ENCODE measurements around the gene SNTG2. TPM values are rescaled to one million over a fixed set of nuclear protein-coding genes. Genes with fewer than 3 reads are reported as not detected.

SNTG2 gene
- total RNA-seq, 1 donor from 2014 or later, result not detected

DNA sequence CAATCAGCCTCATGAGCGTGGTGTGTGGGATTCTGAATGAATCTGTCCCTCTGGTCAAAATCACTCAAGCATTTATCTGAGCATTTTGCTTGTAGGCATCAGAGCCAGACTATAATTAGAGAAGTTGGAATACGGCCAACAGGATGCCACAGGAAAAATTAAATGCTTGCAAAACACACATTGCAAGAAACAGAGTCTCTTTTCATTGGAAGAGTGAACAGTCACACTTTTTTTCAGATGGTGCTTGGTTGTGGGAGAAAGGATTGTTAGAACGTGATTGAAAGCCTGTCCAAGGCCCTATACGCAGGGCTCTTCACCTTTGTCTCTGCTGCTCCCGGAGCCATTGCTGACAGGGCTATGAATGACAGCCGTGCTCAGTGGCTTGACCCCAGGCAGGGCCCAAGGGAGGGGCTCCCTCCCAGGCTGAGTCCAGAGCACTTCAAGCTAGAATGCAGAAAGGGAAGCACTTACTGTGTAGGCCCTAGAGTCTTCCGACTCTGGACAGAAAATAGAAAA lies 59.8 kb downstream of the SNTG2 start:
- no peak for TF ChIP-seq CTCF (conservative IDR thresholded peaks at IDR 0.05; ENCODE audit: low read depth, low read length)
- DNase-seq (ENCODE audit: low read depth), result peak; percentile 12
- no peak overlapping the region for H3K4me3 ChIP-seq (ENCODE audit: low read depth, low read length)

GRCh38 chr2:1011006-1011405 lies 60.4 kb downstream of the SNTG2 start:
- no peak for TF ChIP-seq CTCF (conservative IDR thresholded peaks at IDR 0.05; ENCODE audit: low read depth, low read length)
- H3K4me3 ChIP-seq (ENCODE audit: low read depth, low read length), result no peak overlapping the region
- no peak for DNase-seq (ENCODE audit: low read depth)

GRCh38 chr2:1011985-1012384 lies 61.3 kb downstream of the SNTG2 start:
- no peak for TF ChIP-seq CTCF (conservative IDR thresholded peaks at IDR 0.05; ENCODE audit: low read depth, low read length)
- no peak for DNase-seq (ENCODE audit: low read depth)
- no peak overlapping the region for H3K4me3 ChIP-seq (ENCODE audit: low read depth, low read length)

DNA sequence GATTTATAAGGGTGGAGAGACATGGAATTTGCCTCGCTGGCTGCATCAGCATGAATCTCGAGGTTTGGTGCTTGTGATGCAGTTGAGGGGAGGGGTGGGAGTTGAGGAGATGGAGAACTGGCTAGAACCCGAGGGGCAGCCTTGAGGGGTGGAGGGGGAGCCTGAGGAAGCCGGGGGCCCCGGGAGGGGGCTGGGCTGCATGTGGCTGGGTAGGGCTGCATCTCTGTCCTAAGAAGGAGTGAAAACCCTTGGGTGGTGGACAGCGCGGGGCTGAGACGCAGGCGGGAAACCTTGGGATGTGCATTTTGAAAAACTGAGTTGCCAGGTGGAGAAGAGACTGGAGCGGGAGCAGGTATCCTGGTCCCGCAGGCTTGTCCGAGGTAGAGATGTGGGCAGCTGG lies 64.2 kb downstream of the SNTG2 start:
- no peak for TF ChIP-seq CTCF (conservative IDR thresholded peaks at IDR 0.05; ENCODE audit: low read depth, low read length)
- no peak overlapping the region for H3K4me3 ChIP-seq (ENCODE audit: low read depth, low read length)
- DNase-seq (ENCODE audit: low read depth), result no peak

GRCh38 chr2:1016500-1016899 lies 65.9 kb downstream of the SNTG2 start:
- no peak overlapping the region for H3K4me3 ChIP-seq (ENCODE audit: low read depth, low read length)
- no peak for DNase-seq (ENCODE audit: low read depth)
- TF ChIP-seq CTCF (conservative IDR thresholded peaks at IDR 0.05; ENCODE audit: low read depth, low read length), result no peak

- no peak for DNase-seq (ENCODE audit: low read depth)
- no peak overlapping the region for H3K4me3 ChIP-seq (ENCODE audit: low read depth, low read length)
- TF ChIP-seq CTCF (conservative IDR thresholded peaks at IDR 0.05; ENCODE audit: low read depth, low read length), result no peak
Observed at GRCh38 chr2:1017827-1018226, 67.2 kb downstream of the SNTG2 start.

DNA sequence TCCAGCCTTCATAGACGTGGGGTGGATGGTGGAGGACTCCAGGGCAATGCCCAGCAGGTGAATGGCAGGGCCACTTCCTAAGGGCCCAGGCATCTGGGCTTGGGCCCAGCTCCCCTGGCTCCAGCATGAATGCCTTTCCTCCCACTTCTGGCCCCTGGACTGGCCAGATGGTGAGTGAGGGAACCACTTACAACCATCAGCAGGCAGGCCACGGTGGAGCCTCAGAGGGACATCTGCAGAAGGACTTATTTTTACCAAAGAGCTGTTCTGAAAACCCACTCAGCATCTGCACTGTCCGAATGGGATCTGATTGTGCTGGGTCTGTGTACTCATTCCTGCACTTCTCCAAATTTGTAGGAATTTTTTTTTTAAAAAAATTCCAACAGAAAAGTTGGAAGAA lies 69.6 kb downstream of the SNTG2 start:
- H3K4me3 ChIP-seq (ENCODE audit: low read depth, low read length), result no peak overlapping the region
- TF ChIP-seq CTCF (conservative IDR thresholded peaks at IDR 0.05; ENCODE audit: low read depth, low read length), result no peak
- no peak for DNase-seq (ENCODE audit: low read depth)

All from epithelial cell of proximal tubule (primary cell).